OCI-LY3 (cell line): ENCODE results near the gene ZNF148.

ENCODE experiments used
- CTCF ChIP-seq: fragments of 200-600, 300-600 bp; sonication (generic); IDR thresholded peaks from 2 replicates; pipeline ENCODE4 v1.5.1; 2014; ENCODE audit warnings: antibody characterized with exemption, low read length, low read depth
- EZH2phosphoT487 ChIP-seq: fragments of 200-600 bp; shearing (Covaris generic); IDR thresholded peaks from 2 replicates; pipeline ENCODE4 v1.6.1; 2018; ENCODE audit warnings: antibody characterized with exemption, mixed run types, low read depth

- TF ChIP-seq CTCF = no peak
- TF ChIP-seq EZH2phosphoT487 = no peak
Observed at GRCh38 chr3:125402639-125403038, 27.5 kb upstream of the ZNF148 start.
